IPS-18a (cell line): ENCODE measurements around the gene EIF4E1B.

Experiments used
- H3K27ac ChIP-seq: one replicate; pipeline ENCODE4 v1.5.1; 2013; ENCODE audit warnings: low read length
- H3K27me3 ChIP-seq: one replicate; pipeline ENCODE4 v1.6.1; 2013; ENCODE audit warnings: mild to moderate bottlenecking, low read length; ENCODE audit not compliant: control insufficient read depth, insufficient read depth
- H3K36me3 ChIP-seq: one replicate; pipeline ENCODE4 v1.6.1; 2013; ENCODE audit warnings: low read depth, low read length; ENCODE audit not compliant: control insufficient read depth
- H3K4me1 ChIP-seq: one replicate; pipeline ENCODE4 v1.6.1; 2013; ENCODE audit warnings: low read depth, low read length; ENCODE audit not compliant: control insufficient read depth
- H3K4me3 ChIP-seq: one replicate; pipeline ENCODE4 v1.5.1; 2013; ENCODE audit warnings: low read length
- H3K9ac ChIP-seq: one replicate; pipeline ENCODE4 v1.6.1; 2013; ENCODE audit warnings: mild to moderate bottlenecking, low read length, moderate library complexity
- H3K9me3 ChIP-seq: one replicate; pipeline ENCODE4 v1.6.1; 2013; ENCODE audit warnings: low read depth, low read length; ENCODE audit not compliant: control insufficient read depth

The EIF4E1B gene

GRCh38 chr5:176644294-176644693 is 13.8 kb downstream of the EIF4E1B start:
- H3K4me3 ChIP-seq = no peak overlapping the region
- H3K9ac ChIP-seq = no peak overlapping the region
- no peaks in the 10 kb centered on the region for H3K36me3 ChIP-seq
- no peaks in the 10 kb centered on the region for H3K9me3 ChIP-seq
- peaks cover 14% of the 10 kb centered on the region for H3K4me1 ChIP-seq
- no peak overlapping the region for H3K27ac ChIP-seq
- no peaks in the 10 kb centered on the region for H3K27me3 ChIP-seq

- H3K4me3 ChIP-seq = no peak overlapping the region
- no peaks in the 10 kb centered on the region for H3K9me3 ChIP-seq
- no peak overlapping the region for H3K9ac ChIP-seq
- H3K27ac ChIP-seq = no peak overlapping the region
- no peaks in the 10 kb centered on the region for H3K36me3 ChIP-seq
- no peaks in the 10 kb centered on the region for H3K27me3 ChIP-seq
- H3K4me1 ChIP-seq = peaks cover 17% of the 10 kb centered on the region
Measured at GRCh38 chr5:176644878-176645670, 14.6 kb downstream of the EIF4E1B start.

- no peak overlapping the region for H3K4me3 ChIP-seq
- no peaks in the 10 kb centered on the region for H3K36me3 ChIP-seq
- peak overlapping the region; percentile 45 for H3K9ac ChIP-seq
- H3K27me3 ChIP-seq = no peaks in the 10 kb centered on the region
- H3K27ac ChIP-seq = no peak overlapping the region
- no peaks in the 10 kb centered on the region for H3K9me3 ChIP-seq
- peaks cover 18% of the 10 kb centered on the region for H3K4me1 ChIP-seq
Measured at GRCh38 chr5:176646049-176646706, 15.7 kb downstream of the EIF4E1B start.

DNA sequence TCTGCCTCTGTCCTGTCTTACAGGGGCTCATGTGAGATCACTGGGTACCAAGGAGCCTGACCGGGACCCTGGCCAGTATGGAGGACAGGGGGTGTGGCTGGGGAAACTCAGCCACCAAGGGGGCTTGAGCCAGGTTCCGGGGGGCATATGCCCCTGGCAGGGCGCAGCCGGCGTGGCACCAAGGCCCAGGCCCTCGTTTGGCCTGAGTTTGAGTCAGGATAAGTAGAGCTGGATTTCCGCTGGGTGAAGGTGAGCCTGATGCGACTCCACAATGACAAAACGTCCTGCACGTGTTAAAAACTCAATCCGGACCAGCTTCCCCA is 16.2 kb downstream of the EIF4E1B start:
- Histone ChIP-seq H3K4me3 (peak overlapping the region; percentile 76), H3K9ac (peak overlapping the region; percentile 45), H3K27ac (no peak overlapping the region), H3K4me1 (peaks cover 18% of the 10 kb centered on the region), H3K36me3 (no peaks in the 10 kb centered on the region), H3K27me3 (no peaks in the 10 kb centered on the region), H3K9me3 (no peaks in the 10 kb centered on the region)

GRCh38 chr5:176647030-176647842 is 16.8 kb downstream of the EIF4E1B start, which contains the start of gene TSPAN17:
Gene TSPAN17, plus strand, starts transcription at chr5:176647484. Its CDS starts 132 bp downstream, at chr5:176647616.
- Histone ChIP-seq H3K27me3 (no peaks in the 10 kb centered on the region), H3K9me3 (no peaks in the 10 kb centered on the region), H3K9ac (peak within 1 kb of the TSS; percentile 75), H3K4me1 (peaks cover 18% of the 10 kb centered on the region), H3K27ac (no peak within 1 kb of the TSS), H3K4me3 (peak within 1 kb of the TSS; percentile 76), H3K36me3 (no peaks in the 10 kb centered on the region)

DNA sequence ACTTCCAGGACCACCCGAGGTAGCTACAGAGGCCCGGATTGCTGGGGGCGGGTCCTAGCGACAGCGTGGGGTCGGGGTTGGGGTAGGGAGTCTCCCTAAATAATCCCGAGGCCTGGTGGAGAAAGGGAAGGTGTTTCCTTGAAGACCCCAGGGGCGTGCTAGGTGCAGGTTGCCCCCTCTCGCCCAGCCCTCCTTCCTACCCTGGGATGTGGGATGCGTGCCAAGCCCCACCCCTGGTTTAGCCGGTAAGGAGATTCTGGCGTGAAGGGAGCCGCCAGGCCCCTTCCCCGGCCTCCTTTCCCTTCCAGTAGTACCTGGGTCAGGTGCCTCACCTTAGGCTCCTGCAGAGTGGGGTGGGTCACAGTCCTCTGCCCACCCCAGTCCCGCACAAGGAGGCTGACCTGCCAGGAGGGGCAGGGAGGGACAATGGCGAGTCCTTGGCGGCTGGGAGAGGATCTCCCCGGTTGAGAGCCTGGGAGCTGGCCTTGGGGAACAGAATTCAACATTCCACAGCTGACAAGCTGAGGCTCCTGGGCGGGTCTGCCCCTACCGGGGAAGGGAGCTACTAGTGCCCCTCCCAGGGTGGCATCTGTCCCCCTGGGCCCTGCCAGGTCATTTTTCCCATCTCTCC is 17.5 kb downstream of the EIF4E1B start:
- H3K4me1 ChIP-seq = peaks cover 18% of the 10 kb centered on the region

GRCh38 chr5:176648474-176649194 is 18.2 kb downstream of the EIF4E1B start:
- no peak overlapping the region for H3K9ac ChIP-seq
- H3K4me1 ChIP-seq = peaks cover 18% of the 10 kb centered on the region
- no peak overlapping the region for H3K27ac ChIP-seq
- no peaks in the 10 kb centered on the region for H3K27me3 ChIP-seq
- no peaks in the 10 kb centered on the region for H3K9me3 ChIP-seq
- H3K36me3 ChIP-seq = peaks cover 6% of the 10 kb centered on the region
- H3K4me3 ChIP-seq = peak overlapping the region; percentile 76

More for the DNA sequence above, 17.5 kb downstream of the EIF4E1B start:
- H3K36me3 ChIP-seq = peaks cover 3% of the 10 kb centered on the region
- peak overlapping the region; percentile 75 for H3K9ac ChIP-seq
- H3K4me3 ChIP-seq = peak overlapping the region; percentile 76
- no peaks in the 10 kb centered on the region for H3K9me3 ChIP-seq
- no peak overlapping the region for H3K27ac ChIP-seq
- H3K27me3 ChIP-seq = no peaks in the 10 kb centered on the region

DNA sequence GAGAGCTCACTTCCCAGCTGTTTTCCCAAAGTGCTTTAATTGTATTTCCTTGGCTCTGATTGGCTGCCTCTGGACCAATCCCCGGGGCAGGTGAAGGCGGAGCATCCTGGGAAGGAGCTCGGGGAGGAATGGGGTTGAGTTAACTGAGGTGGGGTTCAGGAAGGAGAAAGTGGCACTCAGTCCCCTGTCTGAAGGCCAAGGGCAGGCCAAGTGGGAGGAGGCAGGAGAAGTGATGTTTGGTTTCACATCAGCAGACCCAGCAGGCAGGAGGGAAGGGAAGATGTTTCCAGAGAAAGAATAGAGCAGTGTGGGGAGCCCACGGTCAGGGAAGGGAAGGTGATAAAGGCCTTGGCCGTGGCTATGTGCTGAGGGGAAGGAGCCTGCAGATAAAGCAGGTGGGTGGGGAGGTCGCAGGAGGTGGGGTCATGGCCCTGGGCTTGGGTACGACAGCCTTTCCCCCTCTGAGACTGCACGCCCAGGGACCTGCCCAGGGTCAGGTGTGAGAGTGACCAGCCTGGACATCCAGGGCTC is 19.9 kb downstream of the EIF4E1B start:
- Histone ChIP-seq H3K9ac (no peak overlapping the region), H3K9me3 (no peaks in the 10 kb centered on the region), H3K27ac (no peak overlapping the region), H3K27me3 (no peaks in the 10 kb centered on the region), H3K4me1 (peaks cover 9% of the 10 kb centered on the region), H3K4me3 (no peak overlapping the region), H3K36me3 (peaks cover 6% of the 10 kb centered on the region)

- Histone ChIP-seq H3K4me3 (no peak overlapping the region), H3K9me3 (no peaks in the 10 kb centered on the region), H3K27ac (no peak overlapping the region), H3K4me1 (peaks cover 8% of the 10 kb centered on the region), H3K36me3 (peaks cover 6% of the 10 kb centered on the region), H3K9ac (no peak overlapping the region), H3K27me3 (no peaks in the 10 kb centered on the region)
Measured at GRCh38 chr5:176651472-176651980, 21.1 kb downstream of the EIF4E1B start.

GRCh38 chr5:176652136-176652535 is 21.7 kb downstream of the EIF4E1B start:
- H3K4me1 ChIP-seq = peaks cover 4% of the 10 kb centered on the region
- no peaks in the 10 kb centered on the region for H3K27me3 ChIP-seq

More at GRCh38 chr5:176652136-176652535, 21.7 kb downstream of the EIF4E1B start:
- no peak overlapping the region for H3K4me3 ChIP-seq
- H3K9ac ChIP-seq = no peak overlapping the region
- H3K36me3 ChIP-seq = peaks cover 6% of the 10 kb centered on the region
- no peak overlapping the region for H3K27ac ChIP-seq
- H3K9me3 ChIP-seq = no peaks in the 10 kb centered on the region
